SU-DHL-6 (cell line): ENCODE measurements around the gene FCRL1.

Source experiments
- H2AFZ ChIP-seq: fragments of 200-600 bp; sonication (generic); 2 replicates; pipeline ENCODE4 v1.6.1; 2014; ENCODE audit warnings: low read depth, mild to moderate bottlenecking, moderate library complexity, mixed read lengths, antibody characterized with exemption, low read length; ENCODE audit not compliant: severe bottlenecking
- H3F3A ChIP-seq: fragments of 200-600 bp; shearing (Covaris generic); 2 replicates; pipeline ENCODE4 v1.6.0; 2016; ENCODE audit warnings: antibody characterized with exemption, mild to moderate bottlenecking; ENCODE audit not compliant: insufficient read depth
- H3K27ac ChIP-seq: fragments of 200-600 bp; sonication (generic); 2 replicates; pipeline ENCODE4 v1.5.1; 2016; ENCODE audit warnings: low read depth, mild to moderate bottlenecking, low read length, moderate library complexity, mixed read lengths
- H3K27me3 ChIP-seq: fragments of 200-600 bp; sonication (generic), shearing (Covaris generic); 2 replicates; pipeline ENCODE4 v1.6.0; 2014; ENCODE audit warnings: mild to moderate bottlenecking, low read length
- H3K36me3 ChIP-seq: fragments of 200-600 bp; sonication (generic); 2 replicates; pipeline ENCODE4 v1.6.1; 2014; ENCODE audit warnings: mild to moderate bottlenecking, low read length, mixed read lengths
- H3K4me2 ChIP-seq: fragments of 300-600, 200-600 bp; shearing (Covaris generic), sonication (generic); 2 replicates; pipeline ENCODE4 v1.6.0; 2014; ENCODE audit warnings: low read length, low read depth, mild to moderate bottlenecking; ENCODE audit not compliant: poor library complexity, severe bottlenecking
- H3K4me3 ChIP-seq: fragments of 200-600 bp; sonication (generic); 2 replicates; pipeline ENCODE4 v1.5.1; 2014; ENCODE audit warnings: antibody characterized with exemption, low read length, mild to moderate bottlenecking, mixed read lengths; ENCODE audit not compliant: insufficient read depth, poor library complexity, severe bottlenecking
- H3K79me2 ChIP-seq: fragments of 200-600 bp; sonication (generic); 2 replicates; pipeline ENCODE4 v1.6.1; 2014; ENCODE audit warnings: mild to moderate bottlenecking, low read length, moderate library complexity; ENCODE audit not compliant: insufficient read depth
- H3K9ac ChIP-seq: fragments of 200-600 bp; sonication (generic); 2 replicates; pipeline ENCODE4 v1.7.0; 2014; ENCODE audit warnings: mild to moderate bottlenecking, low read length
- H3K9me2 ChIP-seq: fragments of 200-600 bp; sonication (generic); replicated peaks from 2 replicates; pipeline ENCODE4 v1.6.1; 2014; ENCODE audit warnings: low read length; ENCODE audit not compliant: insufficient read depth
- H3K9me3 ChIP-seq: fragments of 200-600 bp; sonication (generic); 2 replicates; pipeline ENCODE4 v1.6.1; 2014; ENCODE audit warnings: low read length, mixed read lengths; ENCODE audit not compliant: insufficient read depth
- H4K20me1 ChIP-seq: fragments of 200-600 bp; sonication (generic); 2 replicates; pipeline ENCODE4 v1.6.1; 2014; ENCODE audit warnings: low read depth, mild to moderate bottlenecking, antibody characterized with exemption, low read length, moderate library complexity, mixed read lengths
- CTCF ChIP-seq: fragments of 200-600 bp; sonication (generic); IDR thresholded peaks from one replicate; pipeline ENCODE4 v1.5.1; 2017; ENCODE audit warnings: antibody characterized with exemption, mild to moderate bottlenecking, low read length, moderate library complexity; ENCODE audit not compliant: insufficient read depth, poor library complexity, severe bottlenecking
- EZH2phosphoT487 ChIP-seq: fragments of 200-600 bp; sonication (generic), shearing (Covaris generic); conservative IDR thresholded peaks from 2 replicates; pipeline ENCODE4 v1.6.1; 2018; ENCODE audit warnings: mild to moderate bottlenecking, antibody characterized with exemption, low read length, moderate library complexity, mixed read lengths

FCRL1 gene

GRCh38 chr1:157829210-157829609 lies 9.3 kb upstream of the FCRL1 start:
- Histone ChIP-seq H3F3A (no peaks in the 10 kb centered on the region), H3K4me3 (no peak overlapping the region), H3K9me3 (no peaks in the 10 kb centered on the region), H3K79me2 (no peaks in the 10 kb centered on the region), H3K4me2 (no peak overlapping the region), H3K9ac (no peak overlapping the region), H3K27me3 (no peaks in the 10 kb centered on the region), H4K20me1 (no peaks in the 10 kb centered on the region), H3K9me2 (no peaks in the 10 kb centered on the region), H3K36me3 (no peaks in the 10 kb centered on the region), H2AFZ (no peak overlapping the region), H3K27ac (no peak overlapping the region)
- no peak for TF ChIP-seq CTCF
- no peak for TF ChIP-seq EZH2phosphoT487

- peak overlapping the region; percentile 67 for H3K9ac ChIP-seq
Observed at GRCh38 chr1:157820299-157820698, 379 bp upstream of the FCRL1 start.

GRCh38 chr1:157819215-157819614 lies 705 bp downstream of the FCRL1 start:
- H2AFZ ChIP-seq: no peak overlapping the region
- TF ChIP-seq CTCF (no peak), EZH2phosphoT487 (no peak)
- peak overlapping the region; percentile 86 for H3K27ac ChIP-seq
- H3K4me3 ChIP-seq: peak overlapping the region; percentile 61
- H3K9me3 ChIP-seq: peaks cover under 1% of the 10 kb centered on the region; the same call in 1 of the 2 replicates
- peaks cover 10% of the 10 kb centered on the region for H3K36me3 ChIP-seq
- H3K9ac ChIP-seq: peak overlapping the region; percentile 67
- H3K9me2 ChIP-seq: no peaks in the 10 kb centered on the region
- no peaks in the 10 kb centered on the region for H3K27me3 ChIP-seq
- H3K4me2 ChIP-seq: peak overlapping the region; percentile 78
- H3K79me2 ChIP-seq: peaks cover 53% of the 10 kb centered on the region
- H3F3A ChIP-seq: peaks cover 37% of the 10 kb centered on the region
- H4K20me1 ChIP-seq: no peaks in the 10 kb centered on the region

More at GRCh38 chr1:157820299-157820698, 379 bp upstream of the FCRL1 start:
- H3K27ac ChIP-seq: peak overlapping the region; percentile 86
- H3K36me3 ChIP-seq: no peaks in the 10 kb centered on the region
- no peak overlapping the region for H3K4me3 ChIP-seq
- no peaks in the 10 kb centered on the region for H3K9me3 ChIP-seq
- TF ChIP-seq CTCF: no peak
- no peak for TF ChIP-seq EZH2phosphoT487
- no peaks in the 10 kb centered on the region for H3K9me2 ChIP-seq
- H3K27me3 ChIP-seq: no peaks in the 10 kb centered on the region
- H3K4me2 ChIP-seq: peak overlapping the region; percentile 78
- peaks cover 42% of the 10 kb centered on the region for H3K79me2 ChIP-seq
- H2AFZ ChIP-seq: peak overlapping the region; percentile 4
- peaks cover 37% of the 10 kb centered on the region for H3F3A ChIP-seq
- no peaks in the 10 kb centered on the region for H4K20me1 ChIP-seq
